ENCODE measurements around the gene ITM2C.

DNA sequence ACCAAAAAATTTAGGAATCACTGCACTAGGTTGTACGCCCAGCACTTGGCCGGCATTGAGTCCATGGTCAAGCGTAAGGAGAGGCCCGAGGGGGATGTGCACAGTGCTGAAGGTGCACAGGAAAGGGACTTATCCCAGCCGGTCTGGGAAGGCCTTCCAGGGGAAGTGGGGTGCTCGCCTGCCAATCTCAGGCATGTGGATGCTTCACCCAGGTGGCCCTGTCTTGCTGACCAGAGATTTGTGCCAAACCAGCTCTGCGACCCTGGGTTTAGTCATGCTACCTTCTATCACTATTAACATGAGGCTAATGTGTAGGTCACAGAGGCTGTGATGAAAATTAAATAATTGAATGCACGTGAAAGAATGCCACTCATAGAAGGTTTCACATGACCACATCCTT is 1.7 kb upstream of the ITM2C start:
- no peak for TF ChIP-seq EZH2 (IDR thresholded peaks at IDR 0.05; ENCODE audit: low read length)
- TF ChIP-seq, protein P1, sequence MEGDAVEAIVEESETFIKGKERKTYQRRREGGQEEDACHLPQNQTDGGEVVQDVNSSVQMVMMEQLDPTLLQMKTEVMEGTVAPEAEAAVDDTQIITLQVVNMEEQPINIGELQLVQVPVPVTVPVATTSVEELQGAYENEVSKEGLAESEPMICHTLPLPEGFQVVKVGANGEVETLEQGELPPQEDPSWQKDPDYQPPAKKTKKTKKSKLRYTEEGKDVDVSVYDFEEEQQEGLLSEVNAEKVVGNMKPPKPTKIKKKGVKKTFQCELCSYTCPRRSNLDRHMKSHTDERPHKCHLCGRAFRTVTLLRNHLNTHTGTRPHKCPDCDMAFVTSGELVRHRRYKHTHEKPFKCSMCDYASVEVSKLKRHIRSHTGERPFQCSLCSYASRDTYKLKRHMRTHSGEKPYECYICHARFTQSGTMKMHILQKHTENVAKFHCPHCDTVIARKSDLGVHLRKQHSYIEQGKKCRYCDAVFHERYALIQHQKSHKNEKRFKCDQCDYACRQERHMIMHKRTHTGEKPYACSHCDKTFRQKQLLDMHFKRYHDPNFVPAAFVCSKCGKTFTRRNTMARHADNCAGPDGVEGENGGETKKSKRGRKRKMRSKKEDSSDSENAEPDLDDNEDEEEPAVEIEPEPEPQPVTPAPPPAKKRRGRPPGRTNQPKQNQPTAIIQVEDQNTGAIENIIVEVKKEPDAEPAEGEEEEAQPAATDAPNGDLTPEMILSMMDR (optimal IDR thresholded peaks at IDR 0.05 in 1 of 3, IDR thresholded peaks at IDR 0.05 in 1 of 3, conservative IDR thresholded peaks at IDR 0.05 in 1 of 3; ENCODE audit: extremely low read depth in 1 of 3, insufficient read depth in 2 of 3, low read length in 3 of 3), result no peak
